Neural crest cell (in vitro differentiated cells): ENCODE data around the gene PAK6. TPM values are rescaled to one million over a fixed set of nuclear protein-coding genes. Genes with fewer than 3 reads are reported as not detected.

ENCODE experiments used
- DNase-seq: peaks from one replicate; pipeline ENCODE4 v3.0.0; 2021; ENCODE audit warnings: low read depth, mixed read lengths, low spot score
- H3K27ac Mint-ChIP-seq: one replicate; pipeline ENCODE4 v1.8.0; 2021; ENCODE audit warnings: mild to moderate bottlenecking, mixed read lengths; ENCODE audit not compliant: unreplicated experiment
- H3K27me3 Mint-ChIP-seq: 2 replicates; pipeline ENCODE4 v1.8.0; 2021; ENCODE audit warnings: low read depth, mild to moderate bottlenecking, mixed read lengths
- H3K36me3 Mint-ChIP-seq: 2 replicates; pipeline ENCODE4 v1.8.0; 2021; ENCODE audit warnings: low read depth, mild to moderate bottlenecking, mixed read lengths
- H3K4me1 Mint-ChIP-seq: 2 replicates; pipeline ENCODE4 v1.8.0; 2021; ENCODE audit warnings: mixed read lengths
- H3K4me3 Mint-ChIP-seq: one replicate; pipeline ENCODE4 v1.8.0; 2021; ENCODE audit warnings: mild to moderate bottlenecking, mixed read lengths
- H3K9me3 Mint-ChIP-seq: 2 replicates; pipeline ENCODE4 v1.8.0; 2021; ENCODE audit warnings: mixed read lengths
- total RNA-seq: library from RNA; stranded (reverse); gene quantifications from 2 replicates; pipeline ENCODE4 v1.2.1, GENCODE V29; 2021
- TF ChIP-seq, protein P1 (sequence below): fragments of 200-600 bp; sonication (generic); conservative IDR thresholded peaks from 2 replicates; pipeline ENCODE4 v1.5.0; 2021; ENCODE audit warnings: antibody characterized with exemption, mild to moderate bottlenecking

The PAK6 gene
- total RNA-seq, 1 donor from 2014 or later: 0.28 TPM

DNA sequence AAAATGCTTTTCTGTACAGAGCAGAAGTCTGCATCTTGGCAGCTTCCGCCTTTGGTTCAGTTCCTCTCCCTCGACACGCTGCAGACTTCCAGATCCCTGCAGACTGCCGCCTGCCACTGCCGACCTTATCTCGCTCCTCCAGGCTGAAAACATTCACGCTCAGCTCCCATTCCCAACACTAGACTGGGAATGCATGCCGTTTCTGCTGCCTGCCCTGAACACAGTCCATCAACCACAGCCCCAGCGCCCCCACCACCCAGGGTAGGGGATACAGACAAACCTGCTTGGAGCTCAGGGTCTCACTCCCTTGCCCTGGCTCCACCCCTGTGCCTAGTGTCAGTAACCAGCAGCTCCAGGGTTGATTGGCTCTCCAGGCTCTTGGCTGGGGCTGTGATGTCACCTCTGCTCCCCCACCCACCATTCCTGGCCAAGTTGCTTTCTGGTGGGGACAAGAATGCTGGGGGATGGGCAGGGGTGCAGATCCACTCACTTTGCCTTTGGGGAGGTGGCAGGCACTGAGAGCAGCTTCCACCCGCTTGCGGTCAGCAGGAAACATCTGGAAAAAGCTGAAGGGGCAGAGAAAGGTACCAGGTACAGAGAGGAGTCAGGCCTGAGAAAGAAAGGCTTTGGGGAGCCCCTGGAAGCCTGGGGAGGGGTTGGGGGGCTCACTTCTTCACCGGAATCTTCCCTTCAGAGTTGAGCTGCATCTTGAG, 62.8 kb downstream of the PAK6 start:
- peak overlapping the region; percentile 59 for H3K27ac Mint-ChIP-seq
- no peak overlapping the region for H3K4me3 Mint-ChIP-seq
- peaks cover 8% of the 10 kb centered on the region for H3K9me3 Mint-ChIP-seq
- H3K27me3 Mint-ChIP-seq: no peaks in the 10 kb centered on the region
- TF ChIP-seq, protein P1, sequence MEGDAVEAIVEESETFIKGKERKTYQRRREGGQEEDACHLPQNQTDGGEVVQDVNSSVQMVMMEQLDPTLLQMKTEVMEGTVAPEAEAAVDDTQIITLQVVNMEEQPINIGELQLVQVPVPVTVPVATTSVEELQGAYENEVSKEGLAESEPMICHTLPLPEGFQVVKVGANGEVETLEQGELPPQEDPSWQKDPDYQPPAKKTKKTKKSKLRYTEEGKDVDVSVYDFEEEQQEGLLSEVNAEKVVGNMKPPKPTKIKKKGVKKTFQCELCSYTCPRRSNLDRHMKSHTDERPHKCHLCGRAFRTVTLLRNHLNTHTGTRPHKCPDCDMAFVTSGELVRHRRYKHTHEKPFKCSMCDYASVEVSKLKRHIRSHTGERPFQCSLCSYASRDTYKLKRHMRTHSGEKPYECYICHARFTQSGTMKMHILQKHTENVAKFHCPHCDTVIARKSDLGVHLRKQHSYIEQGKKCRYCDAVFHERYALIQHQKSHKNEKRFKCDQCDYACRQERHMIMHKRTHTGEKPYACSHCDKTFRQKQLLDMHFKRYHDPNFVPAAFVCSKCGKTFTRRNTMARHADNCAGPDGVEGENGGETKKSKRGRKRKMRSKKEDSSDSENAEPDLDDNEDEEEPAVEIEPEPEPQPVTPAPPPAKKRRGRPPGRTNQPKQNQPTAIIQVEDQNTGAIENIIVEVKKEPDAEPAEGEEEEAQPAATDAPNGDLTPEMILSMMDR: no peak
- peaks cover 10% of the 10 kb centered on the region for H3K36me3 Mint-ChIP-seq
- no peak for DNase-seq
- H3K4me1 Mint-ChIP-seq: no peaks in the 10 kb centered on the region

DNA sequence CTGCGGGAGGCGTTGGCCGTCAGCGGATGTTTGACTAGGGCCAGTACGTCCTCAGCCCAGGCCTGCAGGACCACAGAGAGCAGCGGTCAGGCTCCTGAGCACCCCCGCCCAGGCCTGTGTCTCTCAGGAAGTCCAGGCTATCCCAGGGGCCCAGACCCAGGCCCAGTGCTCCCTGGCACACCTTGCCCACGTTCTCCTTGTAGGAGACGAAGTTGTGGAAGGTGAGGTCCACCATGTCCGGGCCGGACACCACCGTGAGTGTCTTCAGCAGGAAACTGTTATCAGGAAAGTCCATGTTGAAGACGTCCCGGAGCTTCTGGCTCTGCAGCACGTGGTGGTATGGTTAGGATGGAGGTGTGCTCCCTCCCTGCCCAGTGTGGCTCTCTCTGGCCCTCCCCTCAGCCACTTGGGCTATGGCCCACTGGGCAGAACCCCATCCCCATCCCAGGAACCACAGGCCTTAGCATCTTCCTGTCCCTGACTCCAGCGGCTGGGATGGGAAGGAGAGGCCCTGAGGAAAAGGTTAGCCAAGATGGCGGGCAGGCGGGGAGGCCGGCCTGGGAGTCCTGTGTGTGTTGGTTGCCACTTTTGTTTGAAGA, 63.5 kb downstream of the PAK6 start:
- peak overlapping the region; percentile 27 for H3K27ac Mint-ChIP-seq
- no peak for DNase-seq
- H3K9me3 Mint-ChIP-seq: peaks cover 8% of the 10 kb centered on the region
- TF ChIP-seq, protein P1: no peak
- H3K36me3 Mint-ChIP-seq: peaks cover 10% of the 10 kb centered on the region
- H3K27me3 Mint-ChIP-seq: no peaks in the 10 kb centered on the region
- H3K4me1 Mint-ChIP-seq: no peaks in the 10 kb centered on the region
- H3K4me3 Mint-ChIP-seq: no peak overlapping the region

DNA sequence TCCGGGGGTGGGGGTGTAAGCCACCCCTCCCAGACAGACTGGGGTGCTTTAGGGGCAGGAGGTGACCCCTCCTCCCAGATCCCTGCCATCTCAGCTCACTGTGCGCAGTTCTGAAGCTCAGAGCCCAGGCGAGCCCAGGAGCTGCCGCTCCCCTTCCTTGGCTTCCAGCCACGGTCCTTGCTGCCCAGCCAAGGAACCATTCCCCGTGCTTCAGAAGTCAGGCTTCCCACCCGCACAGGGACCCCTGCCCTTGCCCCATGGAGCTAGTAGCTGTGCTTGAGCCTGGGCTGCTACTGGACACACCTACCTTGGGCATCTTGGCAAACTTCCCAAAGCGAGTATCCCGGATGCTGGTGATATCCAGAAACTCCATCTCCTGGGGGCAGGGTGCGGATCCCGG, 64.1 kb downstream of the PAK6 start:
- no peak overlapping the region for H3K4me3 Mint-ChIP-seq
- H3K9me3 Mint-ChIP-seq: peaks cover 8% of the 10 kb centered on the region
- no peaks in the 10 kb centered on the region for H3K4me1 Mint-ChIP-seq
- TF ChIP-seq, protein P1: no peak
- peaks cover 10% of the 10 kb centered on the region for H3K36me3 Mint-ChIP-seq
- no peaks in the 10 kb centered on the region for H3K27me3 Mint-ChIP-seq
- no peak for DNase-seq
- H3K27ac Mint-ChIP-seq: no peak overlapping the region

DNA sequence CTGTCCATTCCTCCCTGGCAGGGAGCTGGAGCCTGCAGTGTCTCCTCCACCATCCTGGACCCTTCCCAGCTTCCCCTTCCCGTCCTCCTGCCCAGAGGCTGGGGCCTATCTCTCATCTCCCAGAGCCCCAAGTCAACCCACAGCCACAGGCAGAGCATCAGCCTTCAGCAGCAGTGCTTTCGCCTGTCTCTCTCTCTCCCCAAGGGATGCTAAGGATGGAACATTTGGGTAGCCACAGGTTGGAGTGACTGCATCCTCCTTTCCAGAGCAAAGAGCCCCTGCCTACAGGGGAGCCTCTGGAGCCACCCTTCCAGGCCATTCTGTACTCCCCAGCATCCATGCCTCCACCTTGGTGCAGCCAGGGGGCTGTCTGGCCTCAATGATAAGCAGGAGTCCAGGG, 64.7 kb downstream of the PAK6 start:
- no peak overlapping the region for H3K27ac Mint-ChIP-seq
- peaks cover 8% of the 10 kb centered on the region for H3K9me3 Mint-ChIP-seq
- H3K4me1 Mint-ChIP-seq: no peaks in the 10 kb centered on the region
- no peaks in the 10 kb centered on the region for H3K27me3 Mint-ChIP-seq
- peaks cover 10% of the 10 kb centered on the region for H3K36me3 Mint-ChIP-seq
- no peak overlapping the region for H3K4me3 Mint-ChIP-seq
- no peak for DNase-seq
- TF ChIP-seq, protein P1: no peak

DNA sequence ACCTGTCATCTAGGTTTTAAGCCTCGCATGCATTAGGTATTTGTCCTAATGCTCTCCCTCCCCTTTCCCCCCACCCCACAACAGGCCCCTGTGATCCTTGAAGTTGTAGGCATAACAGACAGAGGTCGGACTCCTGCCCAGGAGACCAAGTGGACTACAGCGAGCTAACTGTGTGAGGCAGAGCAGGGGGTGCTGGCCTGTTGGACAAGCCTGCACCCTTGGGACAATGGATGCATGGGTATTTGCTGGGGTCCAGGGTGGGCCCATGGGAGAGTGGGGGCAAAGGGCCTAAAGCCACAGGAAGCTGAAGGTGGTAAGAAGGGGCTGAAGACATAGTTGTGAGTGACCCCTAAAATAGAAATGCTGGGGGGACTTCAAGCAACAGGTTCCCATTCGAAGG, 66.4 kb downstream of the PAK6 start:
- Mint-ChIP-seq H3K27me3 (peaks cover 7% of the 10 kb centered on the region), H3K36me3 (no peaks in the 10 kb centered on the region), H3K9me3 (no peaks in the 10 kb centered on the region), H3K4me3 (no peak overlapping the region), H3K27ac (no peak overlapping the region), H3K4me1 (peaks cover 9% of the 10 kb centered on the region)
- TF ChIP-seq, protein P1: no peak
- no peak for DNase-seq
